ENCODE results near the gene TSSK2. TPM values are rescaled to one million over a fixed set of nuclear protein-coding genes. Genes with fewer than 3 reads are reported as not detected.

TSSK2 gene
- total and polyA plus RNA-seq, 4 experiments from 2014 or later = not detected

- H3K9me3 Mint-ChIP-seq = peaks cover 0 to 3% (median 0%) of the 10 kb centered on the region in 8 donors
- no peak overlapping the region for H3K27ac ChIP-seq (ENCODE audit: low read depth, low read length)
- intact Hi-C loops (cut with micrococcal nuclease) = no loop called here
- ChIA-PET POLR2A (ENCODE audit: partially characterized antibody) (no interaction called here), CTCF (ENCODE audit: partially characterized antibody) (interaction anchor here (1.1 kb wide), 1 partner anchor 9 kb away, joined by 3 read pairs; no protein-coding TSS in a partner anchor)
- H3K36me3 Mint-ChIP-seq = peaks cover 0 to 8% of the 10 kb centered on the region in 2 donors
- H3K27me3 ChIP-seq (ENCODE audit: insufficient read depth, low read length) = no peaks in the 10 kb centered on the region
- no peaks in the 10 kb centered on the region for H3K9me3 ChIP-seq (ENCODE audit: control insufficient read depth in 1 of 2, low read length in 2 of 2)
- no peaks in the 10 kb centered on the region for H3K36me3 ChIP-seq (ENCODE audit: insufficient read depth, low read length)
- DNase-seq = no peak
- peak overlapping the region in 2 of 7 donors; percentile 31 to 85 for H3K27ac Mint-ChIP-seq
- no peak overlapping the region for H3K4me3 Mint-ChIP-seq
- peaks cover 0 to 2% of the 10 kb centered on the region in 2 donors for H3K27me3 Mint-ChIP-seq
- H3K4me1 ChIP-seq (ENCODE audit: insufficient read depth, low read length) = peaks cover 7% of the 10 kb centered on the region
- H3K4me3 ChIP-seq (ENCODE audit: low read length in 2 of 2) = no peak overlapping the region
- peaks cover 4 to 11% (median 7%) of the 10 kb centered on the region in 4 donors for H3K4me1 Mint-ChIP-seq
Measured at GRCh38 chr22:19127329-19128008, 3.6 kb upstream of the TSSK2 start.

GRCh38 chr22:19128009-19128401 is 3.1 kb upstream of the TSSK2 start:
- CTCF ChIA-PET (ENCODE audit: partially characterized antibody) = interaction anchor here (1.1 kb wide), 1 partner anchor 8 kb away, joined by 3 read pairs; no protein-coding TSS in a partner anchor
- H3K27me3 Mint-ChIP-seq = peaks cover 0 to 2% of the 10 kb centered on the region in 2 donors
- Histone ChIP-seq H3K9me3 (ENCODE audit: control insufficient read depth in 1 of 2, low read length in 2 of 2) (no peaks in the 10 kb centered on the region), H3K27me3 (ENCODE audit: insufficient read depth, low read length) (no peaks in the 10 kb centered on the region), H3K27ac (ENCODE audit: low read depth, low read length) (no peak overlapping the region), H3K36me3 (ENCODE audit: insufficient read depth, low read length) (peaks cover 2% of the 10 kb centered on the region), H3K4me3 (ENCODE audit: low read length in 2 of 2) (no peak overlapping the region), H3K4me1 (ENCODE audit: insufficient read depth, low read length) (peaks cover 3% of the 10 kb centered on the region)
- peaks cover 0 to 2% (median 0%) of the 10 kb centered on the region in 8 donors for H3K9me3 Mint-ChIP-seq
- POLR2A ChIA-PET (ENCODE audit: partially characterized antibody) = no interaction called here
- H3K4me3 Mint-ChIP-seq = no peak overlapping the region
- no peak for DNase-seq
- peaks cover 0 to 5% (median 2%) of the 10 kb centered on the region in 4 donors for H3K4me1 Mint-ChIP-seq
- peak overlapping the region in 2 of 7 donors; percentile 31 to 85 for H3K27ac Mint-ChIP-seq
- peaks cover 0 to 12% of the 10 kb centered on the region in 2 donors for H3K36me3 Mint-ChIP-seq
- intact Hi-C loops (cut with micrococcal nuclease) = no loop called here

- ChIA-PET CTCF (ENCODE audit: partially characterized antibody) (interaction anchor here (1.6 kb wide), 1 partner anchor 16 kb away, joined by 3 read pairs; no protein-coding TSS in a partner anchor), POLR2A (ENCODE audit: partially characterized antibody) (interaction anchor here (0.6 to 1.0 kb wide), 2 partner anchors 10 to 32 kb away, joined by 3 read pairs; no protein-coding TSS in a partner anchor)
- Mint-ChIP-seq H3K4me3 (no peak overlapping the region), H3K27me3 (peaks cover 0 to 1% of the 10 kb centered on the region in 2 donors), H3K9me3 (peaks cover 0 to 2% (median 0%) of the 10 kb centered on the region in 8 donors), H3K27ac (peak overlapping the region in 3 of 7 donors; percentile 16 to 72 (median 37)), H3K4me1 (no peaks in the 10 kb centered on the region), H3K36me3 (peaks cover 0 to 21% of the 10 kb centered on the region in 2 donors)
- DNase-seq = no peak
- Histone ChIP-seq H3K4me3 (ENCODE audit: low read length in 2 of 2) (no peak overlapping the region), H3K27ac (ENCODE audit: low read depth, low read length) (no peak overlapping the region), H3K27me3 (ENCODE audit: insufficient read depth, low read length) (no peaks in the 10 kb centered on the region), H3K36me3 (ENCODE audit: insufficient read depth, low read length) (peaks cover 13% of the 10 kb centered on the region), H3K4me1 (ENCODE audit: insufficient read depth, low read length) (no peaks in the 10 kb centered on the region), H3K9me3 (ENCODE audit: control insufficient read depth in 1 of 2, low read length in 2 of 2) (no peaks in the 10 kb centered on the region)
- intact Hi-C loops (cut with micrococcal nuclease) = no loop called here
Measured at GRCh38 chr22:19128946-19129727, 2.0 kb upstream of the TSSK2 start.

- DNase-seq = no peak
- H3K27me3 Mint-ChIP-seq = no peaks in the 10 kb centered on the region
- no peak overlapping the region for H3K4me3 Mint-ChIP-seq
- H3K27ac Mint-ChIP-seq = peak overlapping the region in 2 of 7 donors; percentile 16 to 72
- Histone ChIP-seq H3K27me3 (ENCODE audit: insufficient read depth, low read length) (no peaks in the 10 kb centered on the region), H3K27ac (ENCODE audit: low read depth, low read length) (no peak overlapping the region), H3K4me1 (ENCODE audit: insufficient read depth, low read length) (no peaks in the 10 kb centered on the region), H3K4me3 (ENCODE audit: low read length in 2 of 2) (no peak overlapping the region), H3K9me3 (ENCODE audit: control insufficient read depth in 1 of 2, low read length in 2 of 2) (no peaks in the 10 kb centered on the region), H3K36me3 (ENCODE audit: insufficient read depth, low read length) (peaks cover 18% of the 10 kb centered on the region)
- intact Hi-C loops (cut with micrococcal nuclease) = no loop called here
- H3K4me1 Mint-ChIP-seq = no peaks in the 10 kb centered on the region
- CTCF ChIA-PET (ENCODE audit: partially characterized antibody) = interaction anchor here (1.0 to 1.6 kb wide), 2 partner anchors 14 to 15 kb away, joined by 3 read pairs; partner anchors contain the start of gene ESS2
- H3K9me3 Mint-ChIP-seq = peaks cover 0 to 2% (median 0%) of the 10 kb centered on the region in 8 donors
- peaks cover 0 to 28% of the 10 kb centered on the region in 2 donors for H3K36me3 Mint-ChIP-seq
- POLR2A ChIA-PET (ENCODE audit: partially characterized antibody) = interaction anchor here (0.6 kb wide), 1 partner anchor 33 kb away, joined by 3 read pairs; no protein-coding TSS in a partner anchor
Measured at GRCh38 chr22:19129871-19130270, 1.2 kb upstream of the TSSK2 start.

GRCh38 chr22:19131685-19132015 is 542 bp downstream of the TSSK2 start:
- H3K4me3 Mint-ChIP-seq = no peak overlapping the region

GRCh38 chr22:19132153-19132552 is 1.0 kb downstream of the TSSK2 start:
- Histone ChIP-seq H3K36me3 (ENCODE audit: insufficient read depth, low read length) (peaks cover 32% of the 10 kb centered on the region), H3K4me3 (ENCODE audit: low read length in 2 of 2) (no peak overlapping the region), H3K4me1 (ENCODE audit: insufficient read depth, low read length) (no peaks in the 10 kb centered on the region), H3K27me3 (ENCODE audit: insufficient read depth, low read length) (no peaks in the 10 kb centered on the region), H3K9me3 (ENCODE audit: control insufficient read depth in 1 of 2, low read length in 2 of 2) (no peaks in the 10 kb centered on the region), H3K27ac (ENCODE audit: low read depth, low read length) (no peak overlapping the region)
- intact Hi-C loops (cut with micrococcal nuclease) = no loop called here
- Mint-ChIP-seq H3K27ac (no peak overlapping the region), H3K9me3 (peaks cover 0 to 2% (median 0%) of the 10 kb centered on the region in 8 donors), H3K27me3 (no peaks in the 10 kb centered on the region), H3K36me3 (peaks cover 17 to 47% of the 10 kb centered on the region in 2 donors), H3K4me1 (peaks cover 0 to 1% (median under 1%) of the 10 kb centered on the region in 4 donors), H3K4me3 (no peak overlapping the region)
- no peak for DNase-seq
- ChIA-PET POLR2A (ENCODE audit: partially characterized antibody) (interaction anchor here (1.1 kb wide), 1 partner anchor 13 kb away, joined by 3 read pairs; the partner anchor contains the start of gene ESS2), CTCF (ENCODE audit: partially characterized antibody) (no interaction called here)

More at GRCh38 chr22:19131685-19132015, 542 bp downstream of the TSSK2 start:
- Mint-ChIP-seq H3K36me3 (peaks cover 12 to 42% of the 10 kb centered on the region in 2 donors), H3K27ac (no peak overlapping the region), H3K4me1 (peaks cover 0 to 1% (median under 1%) of the 10 kb centered on the region in 4 donors), H3K27me3 (no peaks in the 10 kb centered on the region), H3K9me3 (peaks cover 0 to 2% (median 0%) of the 10 kb centered on the region in 8 donors)
- Histone ChIP-seq H3K27ac (ENCODE audit: low read depth, low read length) (no peak overlapping the region), H3K27me3 (ENCODE audit: insufficient read depth, low read length) (no peaks in the 10 kb centered on the region), H3K4me3 (ENCODE audit: low read length in 2 of 2) (no peak overlapping the region), H3K4me1 (ENCODE audit: insufficient read depth, low read length) (no peaks in the 10 kb centered on the region), H3K9me3 (ENCODE audit: control insufficient read depth in 1 of 2, low read length in 2 of 2) (no peaks in the 10 kb centered on the region), H3K36me3 (ENCODE audit: insufficient read depth, low read length) (peaks cover 27% of the 10 kb centered on the region)
- intact Hi-C loops (cut with micrococcal nuclease) = no loop called here
- ChIA-PET CTCF (ENCODE audit: partially characterized antibody) (no interaction called here), POLR2A (ENCODE audit: partially characterized antibody) (interaction anchor here (1.1 kb wide), 1 partner anchor 13 kb away, joined by 3 read pairs; the partner anchor contains the start of gene ESS2)
- no peak for DNase-seq
